Inferior parietal cortex (tissue), 1 donor: ENCODE results near the gene PFN1.

ENCODE experiments used
- DNase-seq: peaks from one replicate; pipeline ENCODE4 v3.0.0-alpha.2; 2016; ENCODE audit errors: extremely low spot score

PFN1 gene

GRCh38 chr17:4896332-4897197, 51.8 kb downstream of the PFN1 start:
- no peak for DNase-seq

DNA sequence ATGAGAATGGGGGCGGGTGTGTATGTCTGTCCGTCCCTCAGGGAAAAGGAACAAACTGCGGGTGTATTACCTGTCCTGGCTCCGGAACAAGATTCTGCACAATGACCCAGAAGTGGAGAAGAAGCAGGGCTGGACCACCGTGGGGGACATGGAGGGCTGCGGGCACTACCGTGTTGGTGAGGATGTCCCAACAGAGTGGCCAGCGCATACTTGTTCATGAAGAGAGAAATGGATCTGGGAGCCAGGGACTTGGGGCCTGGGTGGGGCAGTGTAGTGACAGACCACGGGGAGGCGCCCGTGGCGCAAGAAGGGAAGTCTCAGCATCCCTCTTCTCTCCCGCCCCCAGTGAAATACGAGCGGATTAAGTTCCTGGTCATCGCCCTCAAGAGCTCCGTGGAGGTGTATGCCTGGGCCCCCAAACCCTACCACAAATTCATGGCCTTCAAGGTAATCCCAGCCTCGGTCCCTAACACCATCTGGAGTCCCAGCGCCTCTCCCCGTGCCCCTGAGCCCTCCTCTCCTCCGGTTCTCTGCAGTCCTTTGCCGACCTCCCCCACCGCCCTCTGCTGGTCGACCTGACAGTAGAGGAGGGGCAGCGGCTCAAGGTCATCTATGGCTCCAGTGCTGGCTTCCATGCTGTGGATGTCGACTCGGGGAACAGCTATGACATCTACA, 52.5 kb downstream of the PFN1 start:
- DNase-seq: no peak
